Measurements from ENCODE around the gene CFAP300. TPM values are rescaled to one million over a fixed set of nuclear protein-coding genes. Genes with fewer than 3 reads are reported as not detected.
A peak's percentile ranks its signal among the peaks of the same experiment; 100 is the strongest.

Gene CFAP300
- total RNA-seq, 4 donors from 2014 or later, result 1.4 to 23.3 (median 1.5) TPM

- Histone ChIP-seq H3K27ac (no peak overlapping the region), H3K36me3 (no peaks in the 10 kb centered on the region), H3K4me1 (no peaks in the 10 kb centered on the region), H3K4me3 (no peak overlapping the region), H3K27me3 (no peaks in the 10 kb centered on the region), H3K9me3 (no peaks in the 10 kb centered on the region)
- ATAC-seq, result no peak
- TF ChIP-seq POLR2A (IDR thresholded peaks at IDR 0.05) (no peak), EP300 (IDR thresholded peaks at IDR 0.05) (no peak), CTCF (IDR thresholded peaks at IDR 0.05) (no peak), POLR2AphosphoS5 (IDR thresholded peaks at IDR 0.05) (no peak)
- 68 to 77% methylated on average over 4 to 7 of the region's 7 CpGs for WGBS, 2 donors (ENCODE audit: low coverage in 1 of 2)
Measured at GRCh38 chr11:102085864-102086551, 38.8 kb downstream of the CFAP300 start.

- H3K36me3 ChIP-seq, result no peaks in the 10 kb centered on the region
- ATAC-seq, result no peak
- 64 to 100% methylated on average over 1 of the region's 1 CpG for WGBS, 2 donors (ENCODE audit: low coverage in 1 of 2)
- H3K27ac ChIP-seq, result no peak overlapping the region
- H3K4me1 ChIP-seq, result no peaks in the 10 kb centered on the region
- no peaks in the 10 kb centered on the region for H3K27me3 ChIP-seq
- TF ChIP-seq EP300 (IDR thresholded peaks at IDR 0.05) (no peak), POLR2A (IDR thresholded peaks at IDR 0.05) (no peak), CTCF (IDR thresholded peaks at IDR 0.05) (no peak), POLR2AphosphoS5 (IDR thresholded peaks at IDR 0.05) (no peak)
- H3K9me3 ChIP-seq, result no peaks in the 10 kb centered on the region
- no peak overlapping the region for H3K4me3 ChIP-seq
Measured at GRCh38 chr11:102097186-102097585, 49.9 kb downstream of the CFAP300 start.

GRCh38 chr11:102099755-102100154, 52.5 kb downstream of the CFAP300 start:
- Histone ChIP-seq H3K36me3 (no peaks in the 10 kb centered on the region), H3K27ac (no peak overlapping the region), H3K4me1 (no peaks in the 10 kb centered on the region), H3K9me3 (no peaks in the 10 kb centered on the region), H3K27me3 (no peaks in the 10 kb centered on the region), H3K4me3 (no peak overlapping the region)
- ATAC-seq, result no peak
- TF ChIP-seq POLR2A (IDR thresholded peaks at IDR 0.05), result no peak
- TF ChIP-seq EP300 (IDR thresholded peaks at IDR 0.05), result no peak
- no peak for TF ChIP-seq POLR2AphosphoS5 (IDR thresholded peaks at IDR 0.05)
- TF ChIP-seq CTCF (IDR thresholded peaks at IDR 0.05), result no peak
- 60 to 89% methylated on average over 1 to 2 of the region's 2 CpGs for WGBS, 2 donors (ENCODE audit: low coverage in 1 of 2)

- no peak for ATAC-seq
- H3K27ac ChIP-seq, result peak overlapping the region; percentile 88 to 99 (median 96)
- H3K9me3 ChIP-seq, result no peaks in the 10 kb centered on the region
- peaks cover 0 to 31% (median 6%) of the 10 kb centered on the region in 3 donors for H3K4me1 ChIP-seq
- H3K27me3 ChIP-seq, result no peaks in the 10 kb centered on the region
- WGBS, 2 donors (ENCODE audit: low coverage in 1 of 2), result 56 to 78% methylated on average over 2 to 3 of the region's 3 CpGs
- no peaks in the 10 kb centered on the region for H3K36me3 ChIP-seq
- TF ChIP-seq POLR2AphosphoS5 (IDR thresholded peaks at IDR 0.05) (no peak), POLR2A (IDR thresholded peaks at IDR 0.05) (no peak), EP300 (IDR thresholded peaks at IDR 0.05) (no peak), CTCF (IDR thresholded peaks at IDR 0.05) (no peak)
- no peak overlapping the region for H3K4me3 ChIP-seq
Measured at GRCh38 chr11:102108734-102109440, 61.6 kb downstream of the CFAP300 start.
